NCI-H748 treated with DMSO at 0.1 percent for 48 hours (cell line): Measurements from ENCODE around the gene LMO7.
A peak's percentile ranks its signal among the peaks of the same experiment; 100 is the strongest.
"Not testable (repeated sequence)": the region's sequence is repeated elsewhere in the genome, so short reads cannot be mapped to it uniquely, and the experiment has no call there.

Source experiments
- DNase-seq: peaks from one replicate; lab custom pipeline; 2025; lab: John Stamatoyannopoulos, UW

The LMO7 gene

GRCh38 chr13:75647126-75647784, 11.1 kb downstream of the LMO7 start:
- DNase-seq, result no peak

GRCh38 chr13:75648446-75648845, 12.3 kb downstream of the LMO7 start:
- DNase-seq, result no peak

- DNase-seq, result no peak
These were observed 14.9 kb downstream of the LMO7 start for GRCh38 chr13:75651013-75651412.

- no peak for DNase-seq
These were observed 16.6 kb downstream of the LMO7 start for GRCh38 chr13:75652726-75653125.

GRCh38 chr13:75656425-75656989, 20.4 kb downstream of the LMO7 start:
- DNase-seq, result no peak

- DNase-seq, result no peak
These were observed 21.0 kb downstream of the LMO7 start for GRCh38 chr13:75657111-75657510.

GRCh38 chr13:75660694-75661093, 24.6 kb downstream of the LMO7 start:
- no peak for DNase-seq

- DNase-seq, result no peak
These were observed 25.3 kb downstream of the LMO7 start for GRCh38 chr13:75661443-75661842.

GRCh38 chr13:75666646-75667351, 30.7 kb downstream of the LMO7 start:
- no peak for DNase-seq

- no peak for DNase-seq
These were observed 33.6 kb downstream of the LMO7 start for GRCh38 chr13:75669706-75670105.

GRCh38 chr13:75670496-75670895, 34.4 kb downstream of the LMO7 start:
- no peak for DNase-seq

- no peak for DNase-seq
These were observed 39.3 kb downstream of the LMO7 start for GRCh38 chr13:75675421-75675820.

- DNase-seq, result no peak
These were observed 43.3 kb downstream of the LMO7 start for GRCh38 chr13:75679459-75679858.

- DNase-seq, result not testable (repeated sequence)
These were observed 44.1 kb downstream of the LMO7 start for GRCh38 chr13:75680251-75680650.

- no peak for DNase-seq
These were observed 46.2 kb downstream of the LMO7 start for GRCh38 chr13:75682326-75682725.

- peak; percentile 53 for DNase-seq
These were observed 49.1 kb downstream of the LMO7 start for GRCh38 chr13:75685239-75685697.

- peak; percentile 28 for DNase-seq
These were observed 51.1 kb downstream of the LMO7 start for GRCh38 chr13:75687150-75687763.

GRCh38 chr13:75689686-75690085, 53.6 kb downstream of the LMO7 start:
- no peak for DNase-seq

- no peak for DNase-seq
These were observed 54.5 kb downstream of the LMO7 start for GRCh38 chr13:75690607-75691006.

GRCh38 chr13:75691183-75691582, 55.1 kb downstream of the LMO7 start:
- no peak for DNase-seq

GRCh38 chr13:75693227-75693626, 57.1 kb downstream of the LMO7 start:
- DNase-seq, result no peak

GRCh38 chr13:75694722-75695121, 58.6 kb downstream of the LMO7 start:
- no peak for DNase-seq

- peak; percentile 53 for DNase-seq
These were observed 59.8 kb downstream of the LMO7 start for GRCh38 chr13:75695908-75696307.
